Cardiac septum (tissue), 1 donor: ENCODE results near the gene CCDC7. TPM values are rescaled to one million over a fixed set of nuclear protein-coding genes. Genes with fewer than 3 reads are reported as not detected.
"Not testable (repeated sequence)": the region's sequence is repeated elsewhere in the genome, so short reads cannot be mapped to it uniquely, and the experiment has no call there.

ENCODE experiments used
- DNase-seq: peaks from one replicate; pipeline ENCODE4 v3.0.0-alpha.2; 2020; ENCODE audit warnings: low spot score
- intact Hi-C: fragments of 100-400 bp; cut with DNase I; formaldehyde crosslinking; loops from one replicate; pipeline ENCODE4 v1.14.0; 2022
- total RNA-seq: library from RNA; stranded (reverse); fragmentation: NEBNext Ultra II Directional; extraction: Animal tissue kit (Norgen Biotek cat#: 25700); gene quantifications from one replicate; pipeline ENCODE4 v1.2.1, GENCODE V29; 2021
- donor health status: DM: no; HTN: no; CAD: no.

CCDC7 gene
- total RNA-seq, 1 donor from 2014 or later = 32.5 TPM

GRCh38 chr10:32538256-32538655 is 92.3 kb downstream of the CCDC7 start:
- no peak for DNase-seq

DNA sequence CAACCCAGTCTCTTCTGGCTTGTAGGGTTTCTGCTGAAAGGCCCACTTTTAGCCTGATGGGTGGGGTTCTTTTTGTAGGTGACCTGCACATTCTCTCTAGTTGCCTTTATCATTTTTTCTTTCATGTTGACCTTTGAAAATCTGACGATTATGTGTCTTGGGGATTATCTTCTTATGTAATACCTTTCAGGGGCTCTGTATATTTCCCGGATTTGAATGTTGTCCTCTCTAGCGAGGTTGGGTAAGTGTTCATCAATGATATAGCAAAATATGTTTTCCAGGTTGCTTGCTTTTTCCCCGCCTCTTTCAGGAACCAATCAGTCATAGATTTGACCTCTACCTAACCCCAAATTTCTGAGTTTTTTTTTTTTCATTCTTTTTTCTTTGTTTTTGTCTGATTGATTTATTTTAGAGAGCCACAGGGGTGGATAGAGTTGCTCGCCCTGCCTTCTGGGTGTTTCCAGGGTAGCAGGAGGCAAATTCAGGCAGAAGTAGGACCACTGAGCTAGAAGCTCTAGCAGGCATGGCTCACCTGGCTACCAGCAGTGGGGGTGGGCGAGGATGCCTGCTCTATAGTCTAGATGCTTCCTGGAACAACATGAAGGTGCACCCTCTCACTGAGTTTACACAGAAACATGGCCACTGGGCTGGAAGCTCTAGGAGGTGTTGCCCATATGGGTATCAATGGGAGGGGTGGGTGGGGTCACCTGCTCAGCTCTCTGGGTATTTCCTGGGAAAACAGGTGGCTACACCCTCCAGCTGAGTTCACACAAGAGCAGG is 94.9 kb downstream of the CCDC7 start:
- DNase-seq = no peak
- intact Hi-C loops = no loop called here

More at GRCh38 chr10:32538256-32538655, 92.3 kb downstream of the CCDC7 start:
- intact Hi-C loops = no loop called here

DNA sequence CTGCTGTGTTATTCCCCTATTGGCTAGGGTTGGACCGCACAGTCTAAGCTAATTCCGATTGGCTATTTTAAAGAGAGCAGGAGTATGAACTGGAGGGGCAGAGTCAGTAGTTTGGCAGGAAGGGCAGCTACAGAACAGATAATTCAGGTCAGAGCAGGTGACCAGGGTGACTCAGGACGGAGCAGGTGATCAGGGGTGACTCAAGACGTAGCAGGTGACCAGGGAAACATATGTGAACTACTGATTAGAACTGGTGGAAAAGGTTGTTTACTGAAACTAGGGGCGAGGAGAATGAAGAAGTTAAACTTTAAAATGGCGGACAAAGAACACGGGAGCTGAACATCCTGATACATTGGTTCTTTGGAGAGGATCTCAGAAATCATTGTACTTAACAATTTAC is 102.3 kb downstream of the CCDC7 start:
- no peak for DNase-seq
- intact Hi-C loops = no loop called here

GRCh38 chr10:32556783-32557395 is 110.9 kb downstream of the CCDC7 start:
- DNase-seq = no peak
- intact Hi-C loops = no loop called here

DNA sequence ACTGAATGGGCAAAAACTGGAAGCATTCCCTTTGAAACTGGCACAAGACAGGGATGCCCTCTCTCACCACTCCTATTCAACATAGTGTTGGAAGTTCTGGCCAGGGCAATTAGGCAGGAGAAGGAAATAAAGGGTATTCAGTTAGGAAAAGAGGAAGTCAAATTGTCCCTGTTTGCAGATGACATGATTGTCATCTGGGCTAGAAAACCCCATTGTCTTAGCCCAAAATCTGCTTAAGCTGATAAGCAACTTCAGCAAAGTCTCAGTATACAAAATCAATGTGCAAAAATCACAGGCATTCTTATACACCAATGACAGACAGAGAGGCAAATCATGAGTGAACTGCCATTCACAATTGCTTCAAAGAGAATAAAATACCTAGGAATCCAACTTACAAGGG is 116.8 kb downstream of the CCDC7 start:
- DNase-seq, intact Hi-C loops: not testable (repeated sequence)

DNA sequence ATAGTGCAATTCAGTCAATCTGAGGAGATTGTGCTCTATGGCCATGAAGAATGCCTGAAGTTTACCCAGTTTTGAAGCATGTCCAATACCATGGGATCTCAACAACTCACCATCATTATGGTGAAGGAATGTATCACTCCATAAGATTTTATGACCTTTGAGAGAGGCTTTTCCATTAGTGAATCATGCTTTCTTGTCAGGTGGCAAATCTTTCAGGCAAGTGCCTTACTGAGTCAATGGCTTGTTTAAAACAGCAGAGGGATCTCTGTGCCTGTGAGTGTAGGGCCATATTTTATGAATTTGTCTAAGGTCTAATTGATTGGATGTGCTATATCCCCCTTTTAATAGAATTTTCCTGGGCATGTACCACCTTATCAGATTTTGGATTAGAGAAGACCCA is 131.5 kb downstream of the CCDC7 start:
- intact Hi-C loops = no loop called here
- no peak for DNase-seq

DNA sequence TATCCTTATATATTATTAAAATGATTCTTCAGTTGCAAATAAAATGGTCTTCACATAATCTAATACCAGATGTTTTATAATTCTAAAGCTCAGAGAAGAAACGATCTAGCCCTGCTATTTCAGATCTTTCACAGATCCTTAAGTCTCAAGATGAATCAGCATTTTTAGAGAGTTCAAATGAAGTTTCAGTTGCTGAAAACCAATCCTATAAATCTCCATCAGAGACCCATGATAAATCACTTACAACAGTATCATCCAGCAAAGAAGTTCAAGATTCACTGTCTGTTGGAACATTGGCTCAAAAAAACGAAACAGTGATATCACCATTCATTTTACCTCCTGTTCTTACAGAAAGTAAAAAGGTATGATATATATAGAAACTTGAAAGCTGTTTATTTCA is 137.0 kb downstream of the CCDC7 start:
- no peak for DNase-seq
- intact Hi-C loops = no loop called here

DNA sequence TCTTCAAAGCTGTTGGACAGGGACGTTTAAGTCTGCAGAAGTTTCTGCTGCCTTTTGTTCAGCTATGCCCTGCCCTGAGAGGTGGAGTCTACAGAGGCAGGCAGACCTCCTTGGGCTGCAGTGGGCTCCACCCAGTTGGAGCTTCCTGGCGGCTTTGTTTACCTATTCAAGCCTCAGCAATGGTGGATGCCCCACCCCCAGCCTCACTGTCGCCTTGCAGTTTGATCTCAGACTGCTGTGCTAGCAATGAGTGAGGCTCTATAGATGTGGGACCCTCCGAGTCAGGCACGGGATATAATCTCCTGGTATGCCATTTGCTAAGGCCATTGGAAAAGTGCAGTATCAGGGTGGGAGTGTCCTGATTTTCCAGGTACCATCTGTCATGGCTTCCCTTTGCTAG is 152.1 kb downstream of the CCDC7 start:
- intact Hi-C loops, DNase-seq: not testable (repeated sequence)

GRCh38 chr10:32600317-32600716 is 154.4 kb downstream of the CCDC7 start:
- intact Hi-C loops = no loop called here
- no peak for DNase-seq

- DNase-seq, intact Hi-C loops: not testable (repeated sequence)
These were observed 155.6 kb downstream of the CCDC7 start for GRCh38 chr10:32601562-32601961.

DNA sequence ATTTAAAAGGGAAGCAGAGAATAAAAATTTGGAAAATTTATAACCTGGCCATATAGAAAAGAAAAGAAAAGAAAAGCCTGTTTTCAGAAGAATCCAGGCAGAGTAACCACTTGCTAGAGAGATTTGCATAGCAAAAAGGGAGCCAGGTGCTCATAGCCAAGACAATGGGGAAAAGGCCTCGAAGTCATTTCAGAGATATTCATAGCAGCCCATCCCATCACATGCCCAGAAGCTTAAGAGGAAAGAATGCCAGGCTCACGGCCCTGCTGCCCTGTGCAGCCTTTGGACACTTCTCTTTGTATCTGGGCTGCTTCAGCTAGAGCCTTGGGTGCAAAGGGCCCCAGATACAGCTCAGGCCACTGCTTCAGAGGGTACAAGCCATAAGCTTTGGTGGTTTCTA is 159.8 kb downstream of the CCDC7 start:
- intact Hi-C loops = no loop called here
- no peak for DNase-seq

- DNase-seq, intact Hi-C loops: not testable (repeated sequence)
These were observed 164.6 kb downstream of the CCDC7 start for GRCh38 chr10:32610543-32610942.

- intact Hi-C loops = no loop called here
- no peak for DNase-seq
These were observed 170.5 kb downstream of the CCDC7 start for GRCh38 chr10:32616438-32616837.

DNA sequence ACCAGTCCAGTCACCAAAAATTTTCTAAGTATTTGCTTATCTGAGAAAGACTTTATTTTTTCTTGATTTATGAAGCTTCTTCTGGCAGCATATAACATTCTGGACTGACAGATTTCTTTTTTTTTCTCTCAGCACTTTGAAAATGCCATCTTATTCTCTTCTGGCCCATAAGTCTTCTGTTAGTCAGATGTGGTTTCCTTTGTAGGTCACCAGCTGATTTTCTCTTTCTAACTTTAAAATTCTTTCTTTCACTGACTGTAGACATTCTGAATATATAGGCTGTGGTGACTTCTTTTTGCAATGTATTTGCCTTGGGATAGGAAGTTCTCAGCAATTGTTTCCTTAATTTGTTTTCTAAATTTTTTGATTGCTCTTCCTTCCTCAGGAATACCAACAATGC is 172.5 kb downstream of the CCDC7 start:
- intact Hi-C loops = no loop called here
- no peak for DNase-seq

DNA sequence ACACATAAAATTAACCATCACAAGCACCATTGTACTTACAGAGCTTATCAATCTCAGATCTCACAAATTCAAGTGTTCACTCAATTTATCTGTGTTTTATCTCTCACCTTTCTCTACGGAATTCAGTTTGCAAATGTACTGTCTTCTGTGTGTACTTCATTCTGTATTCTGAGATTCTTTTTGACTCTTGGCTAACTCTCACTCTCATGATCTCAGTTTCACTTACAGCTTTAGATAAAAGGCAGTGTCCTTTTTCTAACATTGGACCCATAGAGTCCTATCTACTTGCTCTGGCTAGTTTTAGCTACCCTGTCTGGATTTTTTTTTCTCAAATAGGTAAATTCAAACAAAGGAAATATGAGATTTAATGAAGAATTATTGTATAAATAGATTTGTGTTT is 176.0 kb downstream of the CCDC7 start:
- no peak for DNase-seq
- intact Hi-C loops = no loop called here

DNA sequence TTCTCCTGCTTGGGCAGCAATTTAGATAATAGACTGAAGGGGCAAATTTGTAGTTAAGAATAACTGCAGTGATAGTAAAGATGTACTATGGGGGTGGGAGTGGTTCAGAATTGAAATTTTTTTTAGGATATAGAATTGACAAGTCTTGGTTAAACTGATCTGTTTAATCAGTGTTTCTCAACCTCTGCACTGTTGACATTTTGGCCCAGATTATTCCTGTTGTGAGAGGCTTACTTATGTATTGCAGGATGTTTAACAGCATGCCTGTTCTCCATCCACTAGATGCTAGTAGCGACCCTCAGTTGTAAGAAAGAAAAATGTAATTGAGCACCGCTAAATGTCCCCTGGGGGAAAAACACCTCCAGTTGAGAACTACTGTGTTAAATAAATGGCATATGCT is 176.5 kb downstream of the CCDC7 start:
- no peak for DNase-seq
- intact Hi-C loops = no loop called here

DNA sequence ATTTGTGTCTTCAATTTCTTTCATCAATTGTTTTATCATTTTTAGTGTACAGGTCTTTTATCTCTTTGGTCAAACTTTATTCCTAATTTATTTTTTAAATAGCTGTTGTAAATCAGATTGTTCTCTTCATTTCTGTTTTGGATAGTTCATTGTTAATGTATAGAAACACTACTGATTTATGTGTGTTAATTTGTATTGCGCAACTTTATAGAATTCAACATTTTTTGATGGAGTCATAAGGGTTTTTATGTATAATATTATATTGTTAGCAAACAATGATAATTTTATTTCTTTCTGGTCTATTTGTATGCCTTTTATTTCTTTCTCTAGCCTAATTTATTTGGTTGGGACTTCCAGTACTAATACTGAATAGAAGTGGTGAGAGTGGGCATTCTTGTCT is 181.2 kb downstream of the CCDC7 start:
- intact Hi-C loops = no loop called here
- no peak for DNase-seq

DNA sequence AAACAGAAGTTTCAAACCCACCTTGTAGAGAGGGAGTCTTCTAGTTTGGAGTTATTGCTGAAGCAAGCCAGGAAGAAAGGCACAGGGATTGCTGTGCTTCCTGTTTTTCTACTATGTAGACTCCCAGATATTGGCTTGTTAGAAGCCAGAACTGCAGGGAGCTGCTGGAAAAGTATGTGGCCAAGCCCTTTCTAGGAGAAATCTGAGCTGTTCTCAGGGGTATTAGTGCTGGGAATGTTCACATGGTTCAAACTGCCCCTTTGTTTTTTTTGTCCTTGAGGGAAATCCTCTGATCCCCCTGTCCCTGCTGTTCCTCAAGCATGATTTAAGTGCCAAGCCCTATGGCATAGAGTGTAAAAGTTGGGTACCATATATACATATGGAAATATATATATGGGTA is 184.0 kb downstream of the CCDC7 start:
- DNase-seq = no peak
- intact Hi-C loops = no loop called here

GRCh38 chr10:32646535-32646934 is 200.6 kb downstream of the CCDC7 start:
- no peak for DNase-seq
- intact Hi-C loops = no loop called here

- intact Hi-C loops = no loop called here
- DNase-seq = no peak
These were observed 204.3 kb downstream of the CCDC7 start for GRCh38 chr10:32650246-32650655.

DNA sequence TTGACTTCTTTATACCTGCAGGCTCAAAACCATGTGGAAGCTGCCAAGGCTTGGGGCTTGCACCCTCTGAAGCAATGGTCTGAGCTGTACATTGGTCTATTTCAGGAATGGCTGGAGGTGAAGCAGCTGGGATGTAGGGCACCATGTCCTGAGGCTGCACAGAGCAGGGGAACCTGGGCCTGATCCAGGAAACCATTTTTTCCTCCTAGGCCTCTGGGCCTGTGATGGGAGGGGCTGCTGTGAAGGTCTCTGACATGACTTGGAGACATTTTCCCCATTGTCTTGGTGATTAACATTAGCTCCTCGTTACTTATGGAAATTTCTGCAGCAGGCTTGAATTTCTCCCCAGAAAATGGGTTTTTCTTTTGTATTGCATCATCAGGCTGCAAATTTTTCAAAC is 211.5 kb downstream of the CCDC7 start:
- DNase-seq, intact Hi-C loops: not testable (repeated sequence)
